ENCODE measurements around the gene PLEKHM3. TPM values are rescaled to one million over a fixed set of nuclear protein-coding genes. Genes with fewer than 3 reads are reported as not detected.

Gene PLEKHM3
- total RNA-seq, 1 donor from 2014 or later = 12.1 TPM

GRCh38 chr2:207905546-207905945, 119.8 kb downstream of the PLEKHM3 start:
- no peak for DNase-seq (ENCODE audit: extremely low spot score, unreplicated experiment)
- Mint-ChIP-seq H3K4me1 (ENCODE audit: unreplicated experiment) (peaks cover 9% of the 10 kb centered on the region), H3K36me3 (peaks cover 6% of the 10 kb centered on the region), H3K27me3 (no peaks in the 10 kb centered on the region), H3K27ac (no peak overlapping the region), H3K4me3 (no peak overlapping the region), H3K9me3 (no peaks in the 10 kb centered on the region)
- no peak for TF ChIP-seq CTCF (conservative IDR thresholded peaks at IDR 0.05)

- peaks cover 9% of the 10 kb centered on the region for H3K4me1 Mint-ChIP-seq (ENCODE audit: unreplicated experiment)
- H3K27me3 Mint-ChIP-seq = no peaks in the 10 kb centered on the region
- no peak overlapping the region for H3K27ac Mint-ChIP-seq
- no peak for TF ChIP-seq CTCF (conservative IDR thresholded peaks at IDR 0.05)
- no peak for DNase-seq (ENCODE audit: extremely low spot score, unreplicated experiment)
- no peaks in the 10 kb centered on the region for H3K9me3 Mint-ChIP-seq
- H3K36me3 Mint-ChIP-seq = peaks cover 4% of the 10 kb centered on the region
- H3K4me3 Mint-ChIP-seq = no peak overlapping the region
These were observed 122.1 kb downstream of the PLEKHM3 start for GRCh38 chr2:207903236-207903635.

GRCh38 chr2:207902821-207903220, 122.5 kb downstream of the PLEKHM3 start:
- Mint-ChIP-seq H3K4me1 (ENCODE audit: unreplicated experiment) (peaks cover 12% of the 10 kb centered on the region), H3K27ac (no peak overlapping the region), H3K4me3 (no peak overlapping the region), H3K9me3 (no peaks in the 10 kb centered on the region), H3K36me3 (peaks cover 3% of the 10 kb centered on the region), H3K27me3 (no peaks in the 10 kb centered on the region)
- DNase-seq (ENCODE audit: extremely low spot score, unreplicated experiment) = no peak
- no peak for TF ChIP-seq CTCF (conservative IDR thresholded peaks at IDR 0.05)

- Mint-ChIP-seq H3K4me1 (ENCODE audit: unreplicated experiment) (peaks cover 14% of the 10 kb centered on the region), H3K36me3 (no peaks in the 10 kb centered on the region), H3K9me3 (no peaks in the 10 kb centered on the region), H3K4me3 (no peak overlapping the region), H3K27me3 (no peaks in the 10 kb centered on the region), H3K27ac (no peak overlapping the region)
- no peak for TF ChIP-seq CTCF (conservative IDR thresholded peaks at IDR 0.05)
- DNase-seq (ENCODE audit: extremely low spot score, unreplicated experiment) = no peak
These were observed 123.5 kb downstream of the PLEKHM3 start for GRCh38 chr2:207901829-207902228.

- Mint-ChIP-seq H3K27ac (no peak overlapping the region), H3K36me3 (no peaks in the 10 kb centered on the region), H3K4me3 (no peak overlapping the region), H3K4me1 (ENCODE audit: unreplicated experiment) (peaks cover 14% of the 10 kb centered on the region), H3K27me3 (no peaks in the 10 kb centered on the region), H3K9me3 (no peaks in the 10 kb centered on the region)
- no peak for TF ChIP-seq CTCF (conservative IDR thresholded peaks at IDR 0.05)
- DNase-seq (ENCODE audit: extremely low spot score, unreplicated experiment) = no peak
These were observed 123.9 kb downstream of the PLEKHM3 start for GRCh38 chr2:207901401-207901800.

GRCh38 chr2:207898354-207898695, 127.0 kb downstream of the PLEKHM3 start:
- Mint-ChIP-seq H3K4me1 (ENCODE audit: unreplicated experiment) (peaks cover 5% of the 10 kb centered on the region), H3K4me3 (no peak overlapping the region), H3K36me3 (no peaks in the 10 kb centered on the region), H3K27ac (no peak overlapping the region), H3K27me3 (no peaks in the 10 kb centered on the region), H3K9me3 (no peaks in the 10 kb centered on the region)
- TF ChIP-seq CTCF (conservative IDR thresholded peaks at IDR 0.05) = no peak
- DNase-seq (ENCODE audit: extremely low spot score, unreplicated experiment) = no peak

All from type B pancreatic cell (in vitro differentiated cells).